HFF-Myc (cell line): Measurements from ENCODE around the gene UST.

Source experiments
- DNase-seq: peaks from one replicate; pipeline ENCODE4 v3.0.0-alpha.2; 2011; ENCODE audit warnings: low read depth; ENCODE audit errors: extremely low read depth
- H3K4me3 ChIP-seq: replicated peaks from 2 replicates; pipeline ENCODE4 v1.5.1; 2011; ENCODE audit warnings: low read depth, mild to moderate bottlenecking, control low read depth, low read length
- TF ChIP-seq, protein P1 (sequence below): IDR thresholded peaks from 2 replicates; pipeline ENCODE4 v1.5.1; 2012; ENCODE audit warnings: mild to moderate bottlenecking, low read depth, low read length, control low read depth; ENCODE audit errors: missing control alignments

Gene UST

DNA sequence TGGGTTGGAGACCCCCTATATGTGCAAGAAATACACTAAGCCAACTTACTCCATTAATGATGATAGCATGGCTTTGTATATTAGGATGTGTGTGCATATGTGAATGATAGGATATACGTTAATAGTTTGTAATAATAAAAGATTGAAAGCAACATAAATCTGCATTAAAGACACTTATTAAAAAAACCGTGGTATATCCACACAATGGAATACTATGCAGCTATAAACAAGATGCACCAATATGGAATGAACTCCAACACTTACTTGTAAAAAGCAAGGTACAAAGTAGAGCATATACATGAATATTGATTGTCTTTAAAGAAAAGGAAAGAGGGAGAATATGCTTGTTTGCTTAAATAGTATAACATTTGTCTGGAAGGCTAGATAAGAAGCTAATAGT is 68.0 kb downstream of the UST start:
- TF ChIP-seq, protein P1, sequence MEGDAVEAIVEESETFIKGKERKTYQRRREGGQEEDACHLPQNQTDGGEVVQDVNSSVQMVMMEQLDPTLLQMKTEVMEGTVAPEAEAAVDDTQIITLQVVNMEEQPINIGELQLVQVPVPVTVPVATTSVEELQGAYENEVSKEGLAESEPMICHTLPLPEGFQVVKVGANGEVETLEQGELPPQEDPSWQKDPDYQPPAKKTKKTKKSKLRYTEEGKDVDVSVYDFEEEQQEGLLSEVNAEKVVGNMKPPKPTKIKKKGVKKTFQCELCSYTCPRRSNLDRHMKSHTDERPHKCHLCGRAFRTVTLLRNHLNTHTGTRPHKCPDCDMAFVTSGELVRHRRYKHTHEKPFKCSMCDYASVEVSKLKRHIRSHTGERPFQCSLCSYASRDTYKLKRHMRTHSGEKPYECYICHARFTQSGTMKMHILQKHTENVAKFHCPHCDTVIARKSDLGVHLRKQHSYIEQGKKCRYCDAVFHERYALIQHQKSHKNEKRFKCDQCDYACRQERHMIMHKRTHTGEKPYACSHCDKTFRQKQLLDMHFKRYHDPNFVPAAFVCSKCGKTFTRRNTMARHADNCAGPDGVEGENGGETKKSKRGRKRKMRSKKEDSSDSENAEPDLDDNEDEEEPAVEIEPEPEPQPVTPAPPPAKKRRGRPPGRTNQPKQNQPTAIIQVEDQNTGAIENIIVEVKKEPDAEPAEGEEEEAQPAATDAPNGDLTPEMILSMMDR, result no peak
- no peak overlapping the region for H3K4me3 ChIP-seq
- DNase-seq, result no peak

DNA sequence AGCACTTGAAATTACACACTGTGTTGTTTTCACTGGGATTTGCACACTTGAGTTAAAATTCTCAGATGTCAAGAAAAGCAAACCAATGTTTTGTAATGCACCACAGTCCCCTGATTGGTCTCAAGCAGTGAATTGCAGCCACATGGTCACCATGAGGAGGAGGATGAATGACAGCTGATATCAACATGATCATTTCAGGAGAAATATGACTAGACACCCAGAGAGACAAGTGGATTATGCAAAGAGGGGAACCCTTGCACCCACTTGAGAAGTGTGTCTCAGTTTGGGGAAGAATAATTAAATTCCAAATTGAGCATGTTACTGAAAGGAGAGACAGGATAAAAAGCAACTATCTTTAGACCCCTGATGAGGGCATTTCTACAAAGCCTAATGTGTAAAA is 69.3 kb downstream of the UST start:
- DNase-seq, result no peak
- TF ChIP-seq, protein P1, result no peak
- no peak overlapping the region for H3K4me3 ChIP-seq

DNA sequence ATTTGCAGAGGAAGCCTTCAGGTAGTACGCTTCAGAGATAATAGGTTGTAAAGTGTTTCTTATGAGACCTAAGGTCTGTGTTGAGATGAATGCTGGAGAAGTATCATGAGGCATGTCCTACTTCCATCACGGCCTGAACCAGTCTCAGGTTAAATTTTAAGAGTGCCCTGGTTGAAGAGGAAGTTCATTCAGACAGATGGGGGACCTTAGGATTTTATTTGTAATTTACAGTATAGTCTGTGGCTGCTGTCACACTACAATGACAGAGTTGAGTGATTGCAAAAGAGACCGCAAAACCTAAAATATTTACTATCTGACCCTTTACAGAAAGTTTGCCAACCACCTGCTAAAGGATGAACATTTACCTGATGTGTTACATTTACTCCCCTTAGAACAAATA is 70.9 kb downstream of the UST start:
- DNase-seq, result no peak
- H3K4me3 ChIP-seq, result no peak overlapping the region

DNA sequence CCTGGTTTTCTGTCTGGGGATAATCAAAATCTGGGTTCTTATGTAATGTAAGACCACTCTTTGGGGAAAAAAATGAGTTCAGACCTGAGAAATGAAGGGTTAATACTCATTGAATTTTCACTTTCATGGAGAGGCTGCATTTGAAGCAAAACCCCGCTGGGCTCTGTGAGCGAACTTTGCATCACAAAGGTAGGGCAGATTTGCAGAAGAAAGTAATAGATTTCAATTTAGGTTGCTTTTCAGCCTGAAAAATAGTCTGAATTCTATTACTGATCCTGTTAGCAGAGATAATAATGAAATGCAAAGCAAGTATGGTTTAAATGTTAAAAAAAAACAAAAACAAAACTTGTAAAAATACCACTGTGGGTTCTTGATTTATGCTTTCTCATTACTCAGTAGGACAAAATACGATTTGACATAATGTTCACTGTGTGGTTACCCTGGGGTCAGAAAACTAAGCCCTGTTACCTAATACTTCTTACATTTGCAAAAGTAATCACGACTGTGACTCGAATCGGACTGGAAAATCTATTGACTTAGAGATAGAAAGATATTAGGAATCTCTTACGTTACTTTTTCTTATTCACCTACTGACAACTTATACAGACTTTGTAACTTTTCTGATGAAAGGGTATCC is 72.2 kb downstream of the UST start:
- DNase-seq, result no peak
- TF ChIP-seq, protein P1, result no peak
- H3K4me3 ChIP-seq, result no peak overlapping the region

More for the DNA sequence above, 70.9 kb downstream of the UST start:
- TF ChIP-seq, protein P1, result no peak

DNA sequence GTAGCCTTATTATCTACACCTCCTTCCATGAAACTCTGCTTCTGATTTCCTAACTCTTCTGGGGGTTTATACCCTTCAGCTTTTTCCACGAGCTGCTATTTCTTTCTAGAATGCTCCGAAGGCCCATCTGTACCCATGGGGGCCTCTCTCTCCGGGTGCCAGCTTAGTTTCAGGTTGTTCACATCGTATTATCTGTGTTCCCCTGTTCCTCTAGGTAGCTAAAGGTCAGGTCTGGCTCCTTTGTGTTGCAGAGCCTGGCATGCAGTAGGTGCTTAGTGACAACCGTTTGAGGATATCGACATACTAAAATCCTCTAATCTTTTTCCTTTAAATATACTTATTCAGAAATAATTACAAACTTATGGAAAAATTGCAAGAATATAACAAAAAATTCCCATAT is 73.0 kb downstream of the UST start:
- no peak for DNase-seq
- H3K4me3 ChIP-seq, result no peak overlapping the region
- TF ChIP-seq, protein P1, result no peak

DNA sequence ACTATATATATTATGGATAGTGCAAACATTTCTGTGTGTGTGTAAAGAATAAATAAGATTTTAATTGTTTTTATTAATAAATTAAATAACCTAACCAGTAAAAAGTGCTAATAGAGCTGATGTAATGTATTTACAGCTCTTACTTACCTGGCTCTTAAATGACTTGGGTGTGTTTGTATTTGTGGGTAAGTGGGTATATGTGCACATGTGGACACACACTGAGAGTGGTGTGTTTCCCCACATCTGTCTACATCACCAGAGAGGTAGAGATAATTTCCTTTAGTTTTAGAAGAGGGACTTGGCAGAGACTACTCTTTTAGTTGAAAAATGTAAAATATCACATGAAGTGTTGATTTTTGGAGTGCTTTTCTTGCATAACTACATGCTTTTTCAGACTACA is 76.0 kb downstream of the UST start:
- no peak overlapping the region for H3K4me3 ChIP-seq
- no peak for DNase-seq
- TF ChIP-seq, protein P1, result no peak

DNA sequence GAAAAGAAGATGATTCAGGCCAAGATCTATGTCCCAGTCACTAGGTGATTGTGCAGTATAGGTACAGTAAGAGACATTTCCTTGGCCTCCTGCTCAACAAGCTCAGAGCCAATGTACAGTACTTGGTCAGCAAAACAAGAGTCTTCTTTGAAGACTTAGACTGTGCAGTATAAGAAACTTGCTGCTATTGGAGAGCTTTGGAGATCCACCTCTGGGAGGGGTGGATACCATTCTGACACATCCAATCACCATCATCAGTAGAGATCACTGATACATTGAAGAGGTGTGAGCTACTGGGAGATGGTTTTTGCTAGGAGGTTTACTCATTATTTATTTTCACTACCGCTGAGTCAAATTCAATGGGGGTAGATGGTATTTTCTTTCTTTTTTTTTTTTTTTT is 77.5 kb downstream of the UST start:
- H3K4me3 ChIP-seq, result no peak overlapping the region
- DNase-seq, result no peak
- TF ChIP-seq, protein P1, result no peak
